PC-3 (cell line): ENCODE measurements around the gene LTBR.

Source experiments
- CTCF ChIP-seq: fragments of 300-600 bp; sonication (generic); conservative IDR thresholded peaks from 2 replicates; pipeline ENCODE4 v1.5.1; 2017; ENCODE audit warnings: antibody characterized with exemption, low read depth, mild to moderate bottlenecking, low read length
- EZH2phosphoT487 ChIP-seq: fragments of 300-600 bp; sonication (generic); IDR thresholded peaks from 2 replicates; pipeline ENCODE4 v1.6.1; 2018; ENCODE audit warnings: mild to moderate bottlenecking, antibody characterized with exemption, low read length, borderline replicate concordance

GRCh38 chr12:6386038-6386437 lies 2.1 kb downstream of the LTBR start:
- no peak for TF ChIP-seq EZH2phosphoT487
- no peak for TF ChIP-seq CTCF
